Lower leg skin (tissue), 4 donors: ENCODE measurements around the gene PARP11. TPM values are rescaled to one million over a fixed set of nuclear protein-coding genes. Genes with fewer than 3 reads are reported as not detected.

Experiments
- DNase-seq, 2 donors: peaks; one replicate each; pipeline ENCODE4 v3.0.0-alpha.2; 2019; ENCODE audit warnings: low spot score in 2 of 2
- H3K4me3 ChIP-seq: fragments of 200-600 bp; sonication (generic); 2 replicates; pipeline ENCODE4 v1.5.1; 2017; ENCODE audit warnings: mild to moderate bottlenecking, low read depth; ENCODE audit not compliant: poor library complexity, severe bottlenecking
- POLR2A ChIP-seq, 2 donors: fragments of 450-650 bp; IDR thresholded peaks; one replicate each; pipeline ENCODE4 v1.6.1; 2016 to 2017; ENCODE audit warnings: antibody characterized with exemption in 2 of 2, mild to moderate bottlenecking in 1 of 2, moderate library complexity in 1 of 2
- WGBS, 2 donors: methylation state at CpG; one replicate each; pipeline ENCODE4 v1.1.5; 2018; 5-methylcytosine and 5-hydroxymethylcytosine counted together
- intact Hi-C: fragments of 100-400 bp; cut with DNase I; formaldehyde crosslinking; loops from one replicate; pipeline ENCODE4 v1.15.0; 2023; ENCODE audit warnings: low total_unique reads
- total RNA-seq, 4 donors: library from RNA; depleted of rRNA; stranded (reverse); fragments of >200 nt; gene quantifications; one replicate each; pipeline ENCODE4 v1.1.0, GENCODE V29; 2016
- TF ChIP-seq, protein P1 (sequence below), 3 donors: fragments of 450-650 bp; IDR thresholded peaks; one replicate each; pipeline ENCODE4 v1.5.1; 2016; ENCODE audit warnings: antibody characterized with exemption in 3 of 3, mild to moderate bottlenecking in 3 of 3, moderate library complexity in 2 of 3

Gene PARP11
- total RNA-seq, 4 donors from 2014 or later = 0.34 to 4.2 (median 2.0) TPM

DNA sequence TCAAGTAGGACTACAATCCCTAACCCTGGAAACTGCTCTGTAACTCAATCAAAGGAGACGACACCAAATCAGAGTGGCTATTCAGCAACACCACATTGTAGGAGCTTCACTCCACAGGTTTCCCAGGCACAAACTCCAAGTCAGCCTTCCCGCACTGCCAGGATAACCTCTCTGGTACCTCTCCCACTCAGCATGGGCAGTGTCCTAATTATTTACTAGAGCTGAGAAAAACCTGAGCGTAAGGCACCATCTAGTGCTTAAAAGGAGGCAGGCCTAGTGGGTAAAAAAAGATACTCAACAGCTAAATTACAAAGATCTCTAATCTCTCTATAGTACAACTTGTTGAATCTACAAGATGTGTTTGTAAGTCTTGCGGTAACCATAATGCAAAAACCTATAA, 36.1 kb downstream of the PARP11 start:
- intact Hi-C loops = no loop called here
- no peak for DNase-seq
- no peak for TF ChIP-seq POLR2A (IDR thresholded peaks at IDR 0.05)
- no peak overlapping the region for H3K4me3 ChIP-seq
- WGBS, 2 donors = 95% methylated on average over 4 of the region's 4 CpGs

DNA sequence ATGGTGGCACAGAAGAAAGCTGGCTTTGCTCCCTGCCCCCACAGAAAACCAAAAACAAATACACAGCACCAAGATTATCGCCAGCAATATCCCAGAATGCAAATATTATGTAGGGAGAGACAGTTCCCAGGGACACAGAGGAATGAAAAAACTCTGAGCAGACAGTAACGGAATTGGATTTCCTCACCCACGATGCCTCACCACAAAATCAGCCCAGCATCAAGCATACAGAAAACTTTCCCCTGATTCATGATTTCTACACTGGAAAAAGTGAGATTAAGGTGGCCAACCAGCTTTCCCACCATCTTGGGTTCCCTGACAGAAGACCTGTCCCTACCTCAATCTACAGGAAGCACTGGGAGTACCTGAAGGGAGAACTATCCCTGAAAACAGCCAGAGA, 36.6 kb downstream of the PARP11 start:
- H3K4me3 ChIP-seq = no peak overlapping the region
- TF ChIP-seq POLR2A (IDR thresholded peaks at IDR 0.05) = no peak
- TF ChIP-seq, protein P1, sequence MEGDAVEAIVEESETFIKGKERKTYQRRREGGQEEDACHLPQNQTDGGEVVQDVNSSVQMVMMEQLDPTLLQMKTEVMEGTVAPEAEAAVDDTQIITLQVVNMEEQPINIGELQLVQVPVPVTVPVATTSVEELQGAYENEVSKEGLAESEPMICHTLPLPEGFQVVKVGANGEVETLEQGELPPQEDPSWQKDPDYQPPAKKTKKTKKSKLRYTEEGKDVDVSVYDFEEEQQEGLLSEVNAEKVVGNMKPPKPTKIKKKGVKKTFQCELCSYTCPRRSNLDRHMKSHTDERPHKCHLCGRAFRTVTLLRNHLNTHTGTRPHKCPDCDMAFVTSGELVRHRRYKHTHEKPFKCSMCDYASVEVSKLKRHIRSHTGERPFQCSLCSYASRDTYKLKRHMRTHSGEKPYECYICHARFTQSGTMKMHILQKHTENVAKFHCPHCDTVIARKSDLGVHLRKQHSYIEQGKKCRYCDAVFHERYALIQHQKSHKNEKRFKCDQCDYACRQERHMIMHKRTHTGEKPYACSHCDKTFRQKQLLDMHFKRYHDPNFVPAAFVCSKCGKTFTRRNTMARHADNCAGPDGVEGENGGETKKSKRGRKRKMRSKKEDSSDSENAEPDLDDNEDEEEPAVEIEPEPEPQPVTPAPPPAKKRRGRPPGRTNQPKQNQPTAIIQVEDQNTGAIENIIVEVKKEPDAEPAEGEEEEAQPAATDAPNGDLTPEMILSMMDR (IDR thresholded peaks at IDR 0.05) = no peak
- intact Hi-C loops = no loop called here
- no peak for DNase-seq
- 91% methylated on average over 3 of the region's 3 CpGs for WGBS, 2 donors

DNA sequence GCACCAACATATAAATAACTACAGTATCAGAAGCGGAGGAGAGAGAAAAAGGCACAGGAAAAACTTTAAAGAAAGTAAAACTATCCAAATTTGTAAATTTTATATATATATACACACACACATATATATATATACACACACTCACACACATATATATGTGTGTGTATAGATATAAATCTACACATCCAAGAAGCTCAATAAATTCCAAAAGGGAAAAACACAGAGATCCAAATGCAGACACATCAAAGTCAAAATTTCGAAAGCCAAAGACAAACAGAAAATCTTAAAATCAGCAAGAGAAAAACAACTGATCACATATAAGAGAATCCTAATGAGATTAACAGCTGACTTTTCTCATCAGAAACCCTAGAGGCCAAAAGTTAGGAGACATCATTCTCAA, 37.3 kb downstream of the PARP11 start:
- no peak overlapping the region for H3K4me3 ChIP-seq
- 90 to 93% methylated on average over 2 of the region's 2 CpGs for WGBS, 2 donors
- intact Hi-C loops = no loop called here
- no peak for DNase-seq
- TF ChIP-seq POLR2A (IDR thresholded peaks at IDR 0.05) = no peak
- TF ChIP-seq, protein P1 (IDR thresholded peaks at IDR 0.05) = no peak

DNA sequence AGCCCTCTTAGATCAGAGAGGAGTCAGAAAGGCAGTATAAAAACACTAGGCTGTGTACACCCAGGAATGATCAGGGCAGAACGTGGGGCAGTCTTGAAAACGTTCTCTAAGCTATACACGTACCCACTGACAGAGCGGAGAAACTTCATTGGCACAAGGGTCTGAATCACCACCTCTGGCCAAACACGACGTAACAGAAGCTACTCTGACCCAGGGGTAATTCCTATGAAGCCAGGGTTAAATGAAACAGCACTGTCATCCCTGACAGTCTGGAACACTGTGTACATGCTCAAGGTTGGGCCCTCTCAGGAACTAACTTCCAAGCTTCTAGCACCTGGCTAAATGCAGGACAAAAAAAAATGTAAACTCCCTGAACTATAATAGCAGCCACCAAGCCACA, 38.4 kb downstream of the PARP11 start:
- intact Hi-C loops = no loop called here
- TF ChIP-seq POLR2A (IDR thresholded peaks at IDR 0.05) = no peak
- TF ChIP-seq, protein P1 (IDR thresholded peaks at IDR 0.05) = no peak
- 88% methylated on average over 6 of the region's 6 CpGs for WGBS, 2 donors

DNA sequence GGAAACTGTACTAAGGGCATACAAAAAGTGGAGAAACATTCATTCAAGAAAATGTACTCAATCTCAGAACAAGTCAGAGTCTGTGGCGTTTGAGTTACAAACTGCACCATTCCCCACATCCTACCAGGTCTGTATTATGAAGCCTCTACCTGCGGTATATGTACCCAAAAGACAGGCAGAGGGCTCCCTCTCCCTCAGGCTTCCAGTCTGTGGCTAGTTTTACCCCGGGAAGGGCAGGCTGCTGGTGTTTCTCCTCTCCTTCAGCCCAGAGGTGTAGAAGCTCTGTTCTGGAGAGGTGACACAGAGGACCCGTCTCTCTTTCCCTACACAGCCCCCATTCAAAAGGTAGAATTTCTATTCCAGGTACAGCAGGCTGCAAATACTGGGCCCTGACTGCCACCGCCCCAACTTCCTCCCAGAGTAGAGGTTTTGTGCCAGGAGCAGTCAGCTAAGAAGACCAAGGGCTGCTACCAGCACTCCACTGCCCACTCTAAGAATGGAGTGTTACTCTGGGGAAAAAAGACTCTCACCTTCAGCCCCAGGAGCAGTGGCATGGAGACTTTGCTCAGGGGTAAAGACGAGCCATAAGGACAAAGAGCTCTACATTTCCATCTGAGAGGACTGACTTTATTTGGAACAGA, 39.4 kb downstream of the PARP11 start:
- 85 to 94% methylated on average over 6 of the region's 6 CpGs for WGBS, 2 donors
- H3K4me3 ChIP-seq = no peak overlapping the region
- no peak for DNase-seq
- TF ChIP-seq, protein P1 (IDR thresholded peaks at IDR 0.05) = no peak
- no peak for TF ChIP-seq POLR2A (IDR thresholded peaks at IDR 0.05)
- intact Hi-C loops = no loop called here

More for the DNA sequence above, 38.4 kb downstream of the PARP11 start:
- DNase-seq = no peak
- no peak overlapping the region for H3K4me3 ChIP-seq

DNA sequence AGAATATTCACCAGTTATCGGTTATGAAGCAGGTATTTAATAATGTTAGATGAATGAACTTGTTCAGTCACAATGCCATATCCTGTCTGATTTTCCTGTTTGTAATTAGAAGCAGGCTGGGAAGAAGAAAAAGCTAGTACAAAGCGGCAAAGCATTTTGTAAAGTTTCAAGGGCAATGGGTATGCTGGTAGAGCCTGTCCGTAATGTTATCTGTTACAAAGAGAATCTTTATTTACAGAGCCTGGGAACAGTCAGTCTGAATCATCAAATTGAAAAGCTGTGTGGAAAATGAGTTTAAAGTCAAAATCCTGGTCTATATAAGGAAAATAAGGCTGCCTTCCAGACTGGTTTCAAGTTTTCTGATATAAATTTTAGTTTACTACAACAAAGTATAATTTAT, 40.5 kb downstream of the PARP11 start:
- intact Hi-C loops = no loop called here
- 73 to 76% methylated on average over 3 of the region's 3 CpGs for WGBS, 2 donors
- H3K4me3 ChIP-seq = no peak overlapping the region
- no peak for DNase-seq
- no peak for TF ChIP-seq POLR2A (IDR thresholded peaks at IDR 0.05)
- TF ChIP-seq, protein P1 (IDR thresholded peaks at IDR 0.05) = no peak
